Measurements from ENCODE around the gene AGBL3. TPM values are rescaled to one million over a fixed set of nuclear protein-coding genes. Genes with fewer than 3 reads are reported as not detected.

The AGBL3 gene
- total and polyA plus RNA-seq, 9 of the 15 experiments (the other 6 are each of a cell fraction or from before 2014, with no cell fraction given): 0.54 to 2.9 (median 1.7) TPM

- TF ChIP-seq RERE (CRISPR knock-in tag; IDR thresholded peaks at IDR 0.05; ENCODE audit: borderline replicate concordance): no peak
- no peak for TF ChIP-seq ZNF274 (IDR thresholded peaks at IDR 0.05; ENCODE audit: borderline replicate concordance, low read depth, low read length)
- TF ChIP-seq EHMT2 (IDR thresholded peaks at IDR 0.05): peak; percentile 26; the same call in 1 of the 2 replicates
- 0 out of 2 replicates have a peak, but pooled peaks have one; percentile 52 for TF ChIP-seq LCOR (CRISPR knock-in tag; IDR thresholded peaks at IDR 0.05)
- no peak for TF ChIP-seq TCF3 (CRISPR knock-in tag; IDR thresholded peaks at IDR 0.05)
- TF ChIP-seq NFRKB (IDR thresholded peaks at IDR 0.05; ENCODE audit: low read depth): peak; percentile 41
- no peak for TF ChIP-seq CUX1 (CRISPR knock-in tag; IDR thresholded peaks at IDR 0.05)
- TF ChIP-seq ESRRA (IDR thresholded peaks at IDR 0.05; ENCODE audit: borderline replicate concordance, low read depth): no peak
- TF ChIP-seq MAFF (IDR thresholded peaks at IDR 0.05; ENCODE audit: low read length): no peak
- peak; percentile 47 for TF ChIP-seq HDAC3 (IDR thresholded peaks at IDR 0.05; ENCODE audit: borderline replicate concordance, partially characterized antibody)
- TF ChIP-seq KLF13 (tag; IDR thresholded peaks at IDR 0.05; ENCODE audit: borderline replicate concordance, low read depth): peak; percentile 17; the same call in 1 of the 2 replicates
- TF ChIP-seq MITF (IDR thresholded peaks at IDR 0.05): no peak
- peak; percentile 64; the same call in 1 of the 2 replicates for TF ChIP-seq ZBTB9 (CRISPR knock-in tag; IDR thresholded peaks at IDR 0.05)
Observed at GRCh38 chr7:135160858-135161653, 174.7 kb downstream of the AGBL3 start (continued).
